Erythroblast (primary cell): ENCODE results near the gene DMWD.

Experiments
- GATA1 ChIP-seq: IDR thresholded peaks from 2 replicates; pipeline ENCODE4 v1.6.1; 2011; ENCODE audit warnings: low read depth, mild to moderate bottlenecking, control low read depth, low read length, moderate library complexity
- POLR2A ChIP-seq: IDR thresholded peaks from 2 replicates; pipeline ENCODE4 v1.6.1; 2011; ENCODE audit warnings: mild to moderate bottlenecking, low read length

DNA sequence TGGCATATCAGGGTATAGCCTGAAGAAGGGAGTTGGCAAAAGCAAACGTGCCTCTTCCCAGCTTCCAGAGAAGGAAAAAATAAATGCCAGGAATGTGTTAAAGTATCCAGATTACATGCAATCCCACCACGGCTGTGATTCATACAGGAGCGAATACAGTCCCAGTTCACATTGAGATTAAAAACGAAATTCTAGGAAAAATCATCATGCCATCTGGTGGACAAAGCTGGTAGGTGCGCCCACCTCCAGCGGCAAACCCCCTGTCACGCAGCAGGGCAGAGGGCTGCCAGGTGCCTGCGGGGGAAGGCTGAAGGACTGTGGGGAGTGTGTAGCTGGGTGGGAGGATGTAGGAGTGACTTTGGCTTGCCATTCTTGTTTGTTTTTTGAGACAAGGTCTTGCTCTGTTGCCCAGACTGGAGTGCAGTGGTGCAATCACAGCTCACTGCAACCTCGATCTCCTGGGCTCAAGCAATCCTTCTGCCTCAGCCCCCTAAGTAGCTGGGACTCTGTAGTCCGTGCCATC lies 6.4 kb upstream of the DMWD start:
- TF ChIP-seq POLR2A (no peak), GATA1 (no peak)
